Measurements from ENCODE around the gene TP53RK. TPM values are rescaled to one million over a fixed set of nuclear protein-coding genes. Genes with fewer than 3 reads are reported as not detected.

TP53RK gene
- total and polyA plus RNA-seq, 4 donors: 4.7 to 12.8 (median 6.8) TPM

GRCh38 chr20:46641424-46641823, 47.8 kb downstream of the TP53RK start:
- Histone ChIP-seq H3K27ac (ENCODE audit: low read depth in 1 of 2, low read length in 2 of 2) (peak overlapping the region; percentile 32 to 64), H3K4me1 (ENCODE audit: control insufficient read depth in 4 of 4, insufficient read depth in 4 of 4, low read length in 3 of 4) (peaks cover 3 to 19% (median 14%) of the 10 kb centered on the region in 4 donors), H3K36me3 (ENCODE audit: control insufficient read depth in 4 of 4, insufficient read depth in 3 of 4, low read depth in 1 of 4, low read length in 3 of 4) (no peaks in the 10 kb centered on the region), H3K9ac (ENCODE audit: low read depth in 1 of 2, low read length in 2 of 2) (no peak overlapping the region), H3K4me3 (ENCODE audit: low read depth in 1 of 3, low read length in 3 of 3) (no peak overlapping the region), H3K27me3 (ENCODE audit: control insufficient read depth in 4 of 4, insufficient read depth in 4 of 4, low read length in 3 of 4) (no peaks in the 10 kb centered on the region), H3K9me3 (ENCODE audit: control insufficient read depth in 4 of 4, low read length in 3 of 4) (no peaks in the 10 kb centered on the region)
- TF ChIP-seq HNF4G (IDR thresholded peaks at IDR 0.05) (no peak), CTCF (IDR thresholded peaks at IDR 0.05; ENCODE audit: low read depth, low read length, missing input control) (no peak)
- no peak for DNase-seq (ENCODE audit: low spot score)

- no peak for DNase-seq (ENCODE audit: low spot score)
- H3K36me3 ChIP-seq (ENCODE audit: control insufficient read depth in 4 of 4, insufficient read depth in 3 of 4, low read depth in 1 of 4, low read length in 3 of 4): no peaks in the 10 kb centered on the region
- H3K4me1 ChIP-seq (ENCODE audit: control insufficient read depth in 4 of 4, insufficient read depth in 4 of 4, low read length in 3 of 4): peaks cover 3 to 19% (median 14%) of the 10 kb centered on the region in 4 donors
- no peak overlapping the region for H3K9ac ChIP-seq (ENCODE audit: low read depth in 1 of 2, low read length in 2 of 2)
- peak; percentile 99 for TF ChIP-seq MAX (IDR thresholded peaks at IDR 0.05)
- peak; percentile 96 for TF ChIP-seq FOXA1 (IDR thresholded peaks at IDR 0.05)
- TF ChIP-seq RAD21 (IDR thresholded peaks at IDR 0.05): peak; percentile 56 to 62
- peak in 1 of 2 donors; percentile 72 for TF ChIP-seq GABPA (IDR thresholded peaks at IDR 0.05 in 1 of 2, conservative IDR thresholded peaks at IDR 0.05 in 1 of 2)
- peak; percentile 98 for TF ChIP-seq FOXA2 (IDR thresholded peaks at IDR 0.05)
- TF ChIP-seq HNF4A (conservative IDR thresholded peaks at IDR 0.05): peak; percentile 93 to 97
- peak; percentile 79 for TF ChIP-seq YY1 (IDR thresholded peaks at IDR 0.05)
- TF ChIP-seq EGR1 (IDR thresholded peaks at IDR 0.05; ENCODE audit: low read depth in 2 of 2): peak; percentile 75 to 95
- TF ChIP-seq CTCF (IDR thresholded peaks at IDR 0.05; ENCODE audit: low read depth, low read length, missing input control): no peak
- TF ChIP-seq JUND (IDR thresholded peaks at IDR 0.05): peak; percentile 87 to 89
- peak; percentile 99 to 100 for TF ChIP-seq RXRA (IDR thresholded peaks at IDR 0.05)
- TF ChIP-seq NR2F2 (IDR thresholded peaks at IDR 0.05): peak; percentile 89
- TF ChIP-seq HNF4G (IDR thresholded peaks at IDR 0.05): peak; percentile 77
- peak; percentile 81 for TF ChIP-seq ZBTB33 (IDR thresholded peaks at IDR 0.05)
- no peak for TF ChIP-seq TAF1 (conservative IDR thresholded peaks at IDR 0.05)
- peak; percentile 80 for TF ChIP-seq ATF3 (IDR thresholded peaks at IDR 0.05)
- peak; percentile 93 for TF ChIP-seq SP1 (IDR thresholded peaks at IDR 0.05)
- TF ChIP-seq REST (IDR thresholded peaks at IDR 0.05): peak; percentile 79
- H3K4me3 ChIP-seq (ENCODE audit: low read depth in 1 of 3, low read length in 3 of 3): no peak overlapping the region
- H3K9me3 ChIP-seq (ENCODE audit: control insufficient read depth in 4 of 4, low read length in 3 of 4): no peaks in the 10 kb centered on the region
- WGBS: 28% methylated on average over 14 of the region's 14 CpGs
- H3K27me3 ChIP-seq (ENCODE audit: control insufficient read depth in 4 of 4, insufficient read depth in 4 of 4, low read length in 3 of 4): no peaks in the 10 kb centered on the region
- H3K27ac ChIP-seq (ENCODE audit: low read depth in 1 of 2, low read length in 2 of 2): peak overlapping the region; percentile 49 to 64
These were observed 48.5 kb downstream of the TP53RK start for GRCh38 chr20:46640536-46641311.
